Upper lobe of left lung (tissue), 4 donors: ENCODE measurements around the gene CDH8.

ENCODE experiments used
- POLR2A ChIP-seq, 4 donors: fragments of 450-650 bp; IDR thresholded peaks; one replicate each; pipeline ENCODE4 v1.5.1; 2016 to 2017; ENCODE audit warnings: antibody characterized with exemption in 4 of 4, mild to moderate bottlenecking in 2 of 4
- TF ChIP-seq, protein P1 (sequence below), 6 experiments: fragments of 450-650 bp in 4 of 6; fragments of 200-600 bp in 2 of 6; sonication (generic) in 2 of 6; IDR thresholded peaks; one replicate each; pipeline ENCODE4 v1.5.1; 2016 to 2019; ENCODE audit warnings: antibody characterized with exemption in 6 of 6

- TF ChIP-seq, protein P1, sequence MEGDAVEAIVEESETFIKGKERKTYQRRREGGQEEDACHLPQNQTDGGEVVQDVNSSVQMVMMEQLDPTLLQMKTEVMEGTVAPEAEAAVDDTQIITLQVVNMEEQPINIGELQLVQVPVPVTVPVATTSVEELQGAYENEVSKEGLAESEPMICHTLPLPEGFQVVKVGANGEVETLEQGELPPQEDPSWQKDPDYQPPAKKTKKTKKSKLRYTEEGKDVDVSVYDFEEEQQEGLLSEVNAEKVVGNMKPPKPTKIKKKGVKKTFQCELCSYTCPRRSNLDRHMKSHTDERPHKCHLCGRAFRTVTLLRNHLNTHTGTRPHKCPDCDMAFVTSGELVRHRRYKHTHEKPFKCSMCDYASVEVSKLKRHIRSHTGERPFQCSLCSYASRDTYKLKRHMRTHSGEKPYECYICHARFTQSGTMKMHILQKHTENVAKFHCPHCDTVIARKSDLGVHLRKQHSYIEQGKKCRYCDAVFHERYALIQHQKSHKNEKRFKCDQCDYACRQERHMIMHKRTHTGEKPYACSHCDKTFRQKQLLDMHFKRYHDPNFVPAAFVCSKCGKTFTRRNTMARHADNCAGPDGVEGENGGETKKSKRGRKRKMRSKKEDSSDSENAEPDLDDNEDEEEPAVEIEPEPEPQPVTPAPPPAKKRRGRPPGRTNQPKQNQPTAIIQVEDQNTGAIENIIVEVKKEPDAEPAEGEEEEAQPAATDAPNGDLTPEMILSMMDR (IDR thresholded peaks at IDR 0.05), result no peak
- no peak for TF ChIP-seq POLR2A (IDR thresholded peaks at IDR 0.05)
Observed at GRCh38 chr16:61940611-61941010, 95.6 kb downstream of the CDH8 start.
